ENCODE results near the gene RNF13. TPM values are rescaled to one million over a fixed set of nuclear protein-coding genes. Genes with fewer than 3 reads are reported as not detected.
A peak's percentile ranks its signal among the peaks of the same experiment; 100 is the strongest.

Gene RNF13
- total and polyA plus RNA-seq, 2 donors (not counting 1 experiment from before 2014, with no cell fraction given): 38.0 to 86.5 TPM

DNA sequence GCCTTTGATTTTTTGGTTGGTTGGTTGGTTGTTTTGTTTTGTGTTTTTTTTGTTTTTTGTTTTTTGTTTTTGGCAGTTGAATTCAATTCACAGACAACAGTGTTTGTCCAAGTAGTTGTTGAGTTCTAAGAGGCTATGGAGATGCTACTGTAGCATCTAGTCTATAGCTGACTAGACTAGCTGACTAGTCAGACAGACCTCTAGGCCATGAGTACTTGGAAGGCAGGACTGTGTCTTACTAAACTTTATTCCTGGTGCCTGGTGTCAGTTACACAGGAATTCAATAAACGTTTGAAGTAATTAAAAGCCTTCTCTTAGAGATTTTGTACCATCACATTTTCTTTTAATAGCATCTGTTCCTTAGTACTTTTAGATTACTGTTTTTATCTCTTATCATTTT, 35.7 kb downstream of the RNF13 start:
- Histone ChIP-seq H2AFZ (ENCODE audit: insufficient read depth, low read depth, low read length, poor library complexity, severe bottlenecking) (no peak overlapping the region), H3K9me3 (ENCODE audit: control extremely low read depth in 1 of 3, control insufficient read depth in 2 of 3, insufficient read depth in 1 of 3, low read length in 2 of 3) (no peaks in the 10 kb centered on the region), H3K4me3 (ENCODE audit: control extremely low read depth in 1 of 5, extremely low read depth in 1 of 5, insufficient read depth in 1 of 5, low read depth in 2 of 5, low read length in 4 of 5) (no peak overlapping the region), H3K4me2 (replicated peaks; ENCODE audit: low read depth, low read length, poor library complexity, severe bottlenecking) (peak overlapping the region; percentile 13), H3K27me3 (replicated peaks in 1 of 4; ENCODE audit: control extremely low read depth in 1 of 4, control insufficient read depth in 3 of 4, insufficient read depth in 4 of 4, low read length in 3 of 4) (no peaks in the 10 kb centered on the region), H3K27ac (ENCODE audit: low read length in 2 of 2) (no peak overlapping the region), H3K79me2 (ENCODE audit: control insufficient read depth, insufficient read depth, low read length) (peaks cover 50% of the 10 kb centered on the region), H3K4me1 (ENCODE audit: control insufficient read depth in 2 of 2, insufficient read depth in 2 of 2, low read length in 2 of 2) (peaks cover 2 to 7% of the 10 kb centered on the region in 2 donors), H3K36me3 (replicated peaks in 1 of 2; ENCODE audit: control extremely low read depth in 1 of 2, control insufficient read depth in 1 of 2, extremely low read depth in 1 of 2, insufficient read depth in 2 of 2, low read length in 1 of 2) (peaks cover 13 to 49% of the 10 kb centered on the region in 2 experiments), H4K20me1 (ENCODE audit: control insufficient read depth, insufficient read depth, low read length, poor library complexity, severe bottlenecking) (peaks cover 37% of the 10 kb centered on the region), H3K9ac (ENCODE audit: low read length) (no peak overlapping the region)
- POLR2A ChIA-PET: no interaction called here
- no CpG with 5 or more reads among the region's 1 CpG for WGBS (ENCODE audit: insufficient coverage)
- TF ChIP-seq, protein P1, sequence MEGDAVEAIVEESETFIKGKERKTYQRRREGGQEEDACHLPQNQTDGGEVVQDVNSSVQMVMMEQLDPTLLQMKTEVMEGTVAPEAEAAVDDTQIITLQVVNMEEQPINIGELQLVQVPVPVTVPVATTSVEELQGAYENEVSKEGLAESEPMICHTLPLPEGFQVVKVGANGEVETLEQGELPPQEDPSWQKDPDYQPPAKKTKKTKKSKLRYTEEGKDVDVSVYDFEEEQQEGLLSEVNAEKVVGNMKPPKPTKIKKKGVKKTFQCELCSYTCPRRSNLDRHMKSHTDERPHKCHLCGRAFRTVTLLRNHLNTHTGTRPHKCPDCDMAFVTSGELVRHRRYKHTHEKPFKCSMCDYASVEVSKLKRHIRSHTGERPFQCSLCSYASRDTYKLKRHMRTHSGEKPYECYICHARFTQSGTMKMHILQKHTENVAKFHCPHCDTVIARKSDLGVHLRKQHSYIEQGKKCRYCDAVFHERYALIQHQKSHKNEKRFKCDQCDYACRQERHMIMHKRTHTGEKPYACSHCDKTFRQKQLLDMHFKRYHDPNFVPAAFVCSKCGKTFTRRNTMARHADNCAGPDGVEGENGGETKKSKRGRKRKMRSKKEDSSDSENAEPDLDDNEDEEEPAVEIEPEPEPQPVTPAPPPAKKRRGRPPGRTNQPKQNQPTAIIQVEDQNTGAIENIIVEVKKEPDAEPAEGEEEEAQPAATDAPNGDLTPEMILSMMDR (IDR thresholded peaks at IDR 0.05): no peak
- TF ChIP-seq EZH2 (IDR thresholded peaks at IDR 0.05; ENCODE audit: borderline replicate concordance, insufficient read depth, low read depth, low read length, poor library complexity, severe bottlenecking): no peak
- H3K4me1 Mint-ChIP-seq: peaks cover 27% of the 10 kb centered on the region
- DNase-seq (no peak), ATAC-seq (ENCODE audit: low read depth) (no peak)
- intact Hi-C loops (cut with micrococcal nuclease): no loop called here
- CTCF ChIA-PET: interaction anchor here (0.7 to 1.2 kb wide), 2 partner anchors 42 to 83 kb away, joined by 3 to 4 read pairs; no protein-coding TSS in a partner anchor
- no peaks in the 10 kb centered on the region for H3K27me3 Mint-ChIP-seq
- H3K27ac Mint-ChIP-seq: no peak overlapping the region
- peaks cover 2% of the 10 kb centered on the region for H3K9me3 Mint-ChIP-seq (ENCODE audit: insufficient read depth)
- H3K4me3 Mint-ChIP-seq: peak overlapping the region; percentile 26

- H3K79me2 ChIP-seq (ENCODE audit: control insufficient read depth, insufficient read depth, low read length): peaks cover 40% of the 10 kb centered on the region
- peaks cover 15 to 57% of the 10 kb centered on the region in 2 experiments for H3K36me3 ChIP-seq (replicated peaks in 1 of 2; ENCODE audit: control extremely low read depth in 1 of 2, control insufficient read depth in 1 of 2, extremely low read depth in 1 of 2, insufficient read depth in 2 of 2, low read length in 1 of 2)
- no peak overlapping the region for H2AFZ ChIP-seq (ENCODE audit: insufficient read depth, low read depth, low read length, poor library complexity, severe bottlenecking)
- no peak overlapping the region for H3K9ac ChIP-seq (ENCODE audit: low read length)
- TF ChIP-seq, protein P1 (IDR thresholded peaks at IDR 0.05): no peak
- no peak for TF ChIP-seq EZH2 (IDR thresholded peaks at IDR 0.05; ENCODE audit: borderline replicate concordance, insufficient read depth, low read depth, low read length, poor library complexity, severe bottlenecking)
- H3K9me3 Mint-ChIP-seq (ENCODE audit: insufficient read depth): peaks cover 2% of the 10 kb centered on the region
- no peaks in the 10 kb centered on the region for H3K27me3 ChIP-seq (replicated peaks in 1 of 4; ENCODE audit: control extremely low read depth in 1 of 4, control insufficient read depth in 3 of 4, insufficient read depth in 4 of 4, low read length in 3 of 4)
- intact Hi-C loops (cut with micrococcal nuclease): no loop called here
- ATAC-seq (ENCODE audit: low read depth) (no peak), DNase-seq (no peak)
- no peak overlapping the region for H3K4me3 ChIP-seq (ENCODE audit: control extremely low read depth in 1 of 5, extremely low read depth in 1 of 5, insufficient read depth in 1 of 5, low read depth in 2 of 5, low read length in 4 of 5)
- H3K27ac ChIP-seq (ENCODE audit: low read length in 2 of 2): no peak overlapping the region
- POLR2A ChIA-PET: no interaction called here
- 100% methylated on average over 1 of the region's 6 CpGs for WGBS (ENCODE audit: insufficient coverage)
- CTCF ChIA-PET: no interaction called here
- peaks cover 2 to 7% of the 10 kb centered on the region in 2 donors for H3K4me1 ChIP-seq (ENCODE audit: control insufficient read depth in 2 of 2, insufficient read depth in 2 of 2, low read length in 2 of 2)
- peaks cover 27% of the 10 kb centered on the region for H3K4me1 Mint-ChIP-seq
- H3K9me3 ChIP-seq (ENCODE audit: control extremely low read depth in 1 of 3, control insufficient read depth in 2 of 3, insufficient read depth in 1 of 3, low read length in 2 of 3): peaks cover 0 to 1% (median 0%) of the 10 kb centered on the region in 3 donors
- H3K4me3 Mint-ChIP-seq: no peak overlapping the region
- no peak overlapping the region for H3K4me2 ChIP-seq (replicated peaks; ENCODE audit: low read depth, low read length, poor library complexity, severe bottlenecking)
- H4K20me1 ChIP-seq (ENCODE audit: control insufficient read depth, insufficient read depth, low read length, poor library complexity, severe bottlenecking): peaks cover 20% of the 10 kb centered on the region
- no peak overlapping the region for H3K27ac Mint-ChIP-seq
- no peaks in the 10 kb centered on the region for H3K27me3 Mint-ChIP-seq
These were observed 38.0 kb downstream of the RNF13 start for GRCh38 chr3:149850787-149851584.
